NCI-H345 (cell line): ENCODE data around the gene CDK8.

Experiments used
- DNase-seq: peaks from one replicate; lab custom pipeline; 2025; lab: John Stamatoyannopoulos, UW

Gene CDK8

DNA sequence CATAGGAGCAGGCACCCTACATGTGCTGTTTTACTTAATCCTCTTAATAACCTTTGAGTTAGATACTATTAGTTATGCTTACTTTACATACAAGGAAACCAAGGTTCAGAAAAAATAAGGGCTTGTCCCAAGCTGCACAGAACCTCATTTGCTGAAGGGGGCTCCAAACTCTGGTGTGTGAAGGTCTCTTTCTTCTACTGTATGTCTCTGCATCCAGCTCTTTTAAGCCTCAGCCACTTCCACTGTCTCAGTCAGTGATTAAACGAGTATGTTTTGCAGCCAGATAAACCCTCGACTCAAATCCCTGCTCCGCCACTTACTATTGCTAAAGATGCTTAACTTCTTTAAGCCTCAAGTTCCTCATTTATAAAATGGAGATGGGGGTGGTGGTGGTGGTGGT lies 191.2 kb downstream of the CDK8 start:
- no peak for DNase-seq

DNA sequence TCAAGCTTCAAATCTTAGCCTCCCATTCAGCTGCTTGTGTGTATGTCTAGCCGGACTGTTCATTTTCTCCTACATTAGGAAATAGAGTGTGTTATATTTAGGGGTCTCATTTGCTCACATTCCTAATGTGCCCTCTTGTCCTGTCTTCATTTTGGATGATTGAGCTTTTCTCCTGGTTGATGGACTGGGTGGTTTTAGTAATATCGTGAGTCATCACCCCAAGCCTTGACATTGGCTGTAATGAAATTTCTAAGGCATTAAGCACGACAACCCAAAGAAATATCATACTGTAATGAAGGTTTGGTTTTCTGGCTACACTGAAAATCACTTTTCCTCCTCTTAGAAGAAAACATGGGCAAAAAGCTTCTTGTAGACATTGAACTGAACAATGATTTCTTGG lies 192.8 kb downstream of the CDK8 start:
- no peak for DNase-seq

DNA sequence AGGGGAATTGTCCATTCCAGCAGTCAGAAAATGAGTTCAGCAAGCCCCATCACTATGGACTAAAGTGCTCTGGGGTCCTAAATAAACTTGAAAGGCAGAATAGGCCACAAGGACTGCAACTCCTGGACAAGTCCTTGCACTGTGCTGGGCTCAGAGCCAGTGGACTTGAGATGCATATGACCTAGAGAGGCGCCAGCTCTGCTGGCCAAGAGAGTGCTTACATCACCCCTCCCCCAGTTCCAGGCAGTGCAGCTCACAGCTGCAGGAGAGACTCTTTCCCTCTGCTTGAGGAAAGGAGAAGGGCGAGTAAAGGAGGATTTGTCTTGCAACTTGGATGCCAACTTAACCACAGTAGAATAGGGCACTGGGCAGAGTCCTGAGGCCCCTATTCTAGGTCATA lies 194.1 kb downstream of the CDK8 start:
- no peak for DNase-seq

DNA sequence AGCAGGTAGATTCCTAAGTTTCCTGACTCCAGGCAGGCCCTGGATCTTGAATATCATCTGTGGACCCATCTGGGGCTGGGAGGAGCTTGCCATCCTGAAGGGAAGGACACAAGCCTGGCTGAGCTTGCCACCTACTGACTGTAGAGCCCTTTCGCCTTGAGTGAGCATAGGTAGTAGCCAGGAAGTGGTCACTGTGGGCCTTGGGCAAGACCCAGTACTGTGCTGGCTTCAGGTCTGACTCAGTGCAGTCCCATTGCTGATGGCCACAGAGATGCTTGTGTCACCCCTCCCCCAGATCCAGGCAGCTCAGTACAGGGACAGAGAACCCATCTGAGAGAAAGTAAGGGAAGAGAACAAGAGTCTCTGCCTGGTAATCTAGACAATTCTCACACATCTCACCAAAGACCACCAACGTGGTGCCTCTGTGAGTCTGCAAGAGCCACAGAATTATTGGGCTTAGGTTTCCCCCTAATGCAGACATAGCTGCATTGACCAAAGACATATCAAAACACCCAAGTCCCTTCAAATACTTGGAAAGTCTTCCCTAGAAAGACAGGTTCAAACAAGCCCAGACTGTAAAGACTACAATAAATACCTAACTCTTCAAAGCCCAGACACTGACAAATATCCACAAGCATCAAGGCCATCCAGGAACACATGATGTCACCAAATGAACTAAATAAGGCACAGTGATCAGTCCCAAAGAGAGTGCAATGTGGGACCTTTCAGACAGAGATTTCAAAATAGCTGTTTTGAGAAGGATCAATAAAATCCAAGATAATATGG lies 195.3 kb downstream of the CDK8 start:
- no peak for DNase-seq
